ENCODE measurements around the gene FRZB.

The FRZB gene

DNA sequence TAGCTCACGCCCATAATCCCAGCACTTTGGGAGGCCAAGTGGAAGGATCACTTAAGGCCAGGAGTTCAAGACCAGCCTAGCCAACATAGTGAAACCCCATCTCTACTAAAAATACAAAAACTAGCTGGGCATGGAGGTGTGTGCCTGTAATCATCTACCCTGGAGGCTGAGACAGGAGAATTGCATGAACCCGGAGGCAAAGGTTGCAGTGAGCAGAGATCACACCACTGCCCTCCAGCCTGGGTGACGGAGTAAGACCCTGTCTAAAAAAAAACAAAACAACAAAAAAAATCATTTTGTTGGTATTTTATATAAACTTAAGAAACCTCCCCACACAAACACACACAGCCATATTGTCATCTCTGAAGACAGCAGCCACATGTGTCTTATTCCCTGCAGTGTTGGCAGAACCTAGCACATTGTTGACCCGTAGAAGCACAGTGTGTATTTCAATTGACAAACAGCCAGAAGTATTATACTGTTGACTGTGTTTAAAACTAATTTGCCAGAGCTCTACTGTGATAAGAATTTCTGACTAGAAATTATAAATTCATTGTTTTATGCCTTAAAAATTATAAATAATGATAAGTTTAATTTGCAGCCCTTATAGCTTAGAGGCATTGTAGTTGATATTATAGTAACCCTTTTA is 82.3 kb downstream of the FRZB start:
- no peak for DNase-seq (ENCODE audit: low read depth)

Data from activated T-cell treated with anti-CD3 and anti-CD28 coated beads for 24 hours (primary cell).